HFFc6 (cell line): Measurements from ENCODE around the gene CHD5. TPM values are rescaled to one million over a fixed set of nuclear protein-coding genes. Genes with fewer than 3 reads are reported as not detected.

Experiments used
- DNase-seq: peaks from one replicate; pipeline ENCODE4 v3.0.0-alpha.2; 2018
- H3K27ac Mint-ChIP-seq: 2 replicates; pipeline ENCODE4 v1.8.0; 2020; ENCODE audit warnings: mild to moderate bottlenecking, mixed read lengths
- H3K27me3 Mint-ChIP-seq: 2 replicates; pipeline ENCODE4 v1.8.0; 2021; ENCODE audit warnings: mild to moderate bottlenecking, moderate library complexity, mixed read lengths; ENCODE audit not compliant: insufficient read depth
- H3K36me3 Mint-ChIP-seq: 2 replicates; pipeline ENCODE4 v1.8.0; 2021; ENCODE audit warnings: low read depth, mixed read lengths
- H3K4me1 Mint-ChIP-seq: 2 replicates; pipeline ENCODE4 v1.8.0; 2020; ENCODE audit warnings: low read depth, mixed read lengths
- H3K4me3 Mint-ChIP-seq: 2 replicates; pipeline ENCODE4 v1.8.0; 2020; ENCODE audit warnings: mild to moderate bottlenecking, moderate library complexity, mixed read lengths
- H3K9me3 Mint-ChIP-seq: 2 replicates; pipeline ENCODE4 v1.8.0; 2020; ENCODE audit warnings: mild to moderate bottlenecking, mixed read lengths
- total RNA-seq, 6 experiments: library from RNA; stranded (reverse); fragmentation: NEBNext Ultra II Directional; extraction: Animal tissue kit (Norgen Biotek cat#: 25700); gene quantifications; 2 replicates in 1 of 6; 3 replicates in 5 of 6; pipeline ENCODE4 v1.2.3, GENCODE V29; 2021
- TF ChIP-seq, protein P1 (sequence below): fragments of 200-600 bp; sonication (generic); IDR thresholded peaks from 2 replicates; pipeline ENCODE4 v1.5.0; 2021; ENCODE audit warnings: antibody characterized with exemption, mild to moderate bottlenecking

Gene CHD5
- total RNA-seq, 6 experiments from 2014 or later = 0.05 to 0.36 (median 0.16) TPM; not detected in 2

GRCh38 chr1:6103111-6103853, 76.8 kb downstream of the CHD5 start:
- TF ChIP-seq, protein P1, sequence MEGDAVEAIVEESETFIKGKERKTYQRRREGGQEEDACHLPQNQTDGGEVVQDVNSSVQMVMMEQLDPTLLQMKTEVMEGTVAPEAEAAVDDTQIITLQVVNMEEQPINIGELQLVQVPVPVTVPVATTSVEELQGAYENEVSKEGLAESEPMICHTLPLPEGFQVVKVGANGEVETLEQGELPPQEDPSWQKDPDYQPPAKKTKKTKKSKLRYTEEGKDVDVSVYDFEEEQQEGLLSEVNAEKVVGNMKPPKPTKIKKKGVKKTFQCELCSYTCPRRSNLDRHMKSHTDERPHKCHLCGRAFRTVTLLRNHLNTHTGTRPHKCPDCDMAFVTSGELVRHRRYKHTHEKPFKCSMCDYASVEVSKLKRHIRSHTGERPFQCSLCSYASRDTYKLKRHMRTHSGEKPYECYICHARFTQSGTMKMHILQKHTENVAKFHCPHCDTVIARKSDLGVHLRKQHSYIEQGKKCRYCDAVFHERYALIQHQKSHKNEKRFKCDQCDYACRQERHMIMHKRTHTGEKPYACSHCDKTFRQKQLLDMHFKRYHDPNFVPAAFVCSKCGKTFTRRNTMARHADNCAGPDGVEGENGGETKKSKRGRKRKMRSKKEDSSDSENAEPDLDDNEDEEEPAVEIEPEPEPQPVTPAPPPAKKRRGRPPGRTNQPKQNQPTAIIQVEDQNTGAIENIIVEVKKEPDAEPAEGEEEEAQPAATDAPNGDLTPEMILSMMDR = no peak
- Mint-ChIP-seq H3K4me3 (no peak overlapping the region), H3K36me3 (no peaks in the 10 kb centered on the region), H3K9me3 (no peaks in the 10 kb centered on the region), H3K27ac (no peak overlapping the region), H3K27me3 (peaks cover 17% of the 10 kb centered on the region), H3K4me1 (peaks cover 5% of the 10 kb centered on the region)
- no peak for DNase-seq

DNA sequence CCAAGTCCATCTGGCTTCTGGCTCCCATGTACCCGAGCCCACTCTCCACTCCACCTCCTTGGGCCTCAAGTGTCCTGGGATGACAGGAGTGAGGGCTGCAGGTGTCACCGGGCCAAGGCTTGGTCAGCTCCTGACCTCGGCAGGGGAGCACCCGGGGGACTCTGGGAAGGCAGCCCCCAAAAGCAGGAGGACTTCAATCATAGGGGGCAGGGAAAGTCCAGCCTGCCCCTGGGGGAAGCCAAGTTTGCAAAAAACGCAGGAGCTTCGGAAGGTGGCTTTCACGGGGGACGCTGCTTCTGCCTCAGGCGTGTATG, 77.6 kb downstream of the CHD5 start:
- peaks cover 19% of the 10 kb centered on the region for H3K27me3 Mint-ChIP-seq
- H3K27ac Mint-ChIP-seq = no peak overlapping the region
- H3K36me3 Mint-ChIP-seq = no peaks in the 10 kb centered on the region
- TF ChIP-seq, protein P1 = no peak
- no peak overlapping the region for H3K4me3 Mint-ChIP-seq
- no peak for DNase-seq
- H3K4me1 Mint-ChIP-seq = peaks cover 13% of the 10 kb centered on the region
- no peaks in the 10 kb centered on the region for H3K9me3 Mint-ChIP-seq

GRCh38 chr1:6101826-6102531, 78.1 kb downstream of the CHD5 start:
- Mint-ChIP-seq H3K27ac (no peak overlapping the region), H3K27me3 (peaks cover 19% of the 10 kb centered on the region), H3K9me3 (no peaks in the 10 kb centered on the region), H3K4me3 (no peak overlapping the region), H3K4me1 (peaks cover 17% of the 10 kb centered on the region), H3K36me3 (no peaks in the 10 kb centered on the region)
- no peak for DNase-seq
- TF ChIP-seq, protein P1 = no peak

DNA sequence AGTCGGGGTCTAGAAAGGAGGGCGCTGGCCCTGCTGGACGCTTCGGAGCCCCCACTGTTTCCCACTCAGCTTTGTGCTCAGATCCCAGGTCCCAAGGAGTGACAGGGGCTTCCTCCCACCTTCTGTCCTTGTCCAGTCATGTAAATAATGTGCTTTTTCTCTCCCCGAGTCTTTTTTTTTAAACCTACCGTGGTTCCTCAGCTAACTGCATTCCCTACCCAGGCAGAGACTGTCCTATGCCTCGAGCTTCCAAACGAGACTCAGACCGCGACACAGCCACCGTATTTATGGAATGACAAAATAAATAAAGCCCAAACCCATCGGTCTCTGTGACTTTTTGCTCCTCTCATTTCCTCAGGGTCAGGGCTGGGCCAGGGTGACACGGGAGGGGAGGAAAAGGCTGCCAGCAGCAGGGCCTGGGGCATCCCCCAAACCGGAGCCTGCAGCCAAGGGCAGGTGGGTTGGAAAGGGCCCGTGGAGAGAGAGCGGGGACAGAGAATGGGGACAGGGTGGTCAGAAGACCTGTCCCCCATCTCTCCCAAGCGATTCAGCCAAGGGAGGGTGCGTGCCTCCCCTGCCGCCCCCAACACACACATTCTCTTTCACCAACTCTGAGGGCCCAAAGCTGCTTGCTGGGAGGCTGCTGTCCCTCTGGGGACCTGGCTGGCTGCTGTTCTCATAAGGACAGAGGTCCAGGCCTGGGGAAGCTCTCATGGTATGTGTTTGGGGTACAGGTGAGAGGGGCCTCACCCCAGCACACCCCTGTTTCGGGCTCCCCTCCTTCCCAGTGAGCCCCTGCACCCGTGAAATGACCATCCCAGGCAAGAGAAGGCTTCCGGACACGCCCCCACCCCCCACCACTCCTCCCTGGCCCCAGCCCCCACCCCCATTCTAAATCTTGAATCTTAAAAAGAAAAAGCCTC, 79.0 kb downstream of the CHD5 start:
- Mint-ChIP-seq H3K4me1 (peaks cover 17% of the 10 kb centered on the region), H3K36me3 (no peaks in the 10 kb centered on the region), H3K4me3 (no peak overlapping the region), H3K27ac (no peak overlapping the region), H3K27me3 (peaks cover 19% of the 10 kb centered on the region), H3K9me3 (no peaks in the 10 kb centered on the region)
- TF ChIP-seq, protein P1 = no peak
- no peak for DNase-seq
